Measurements from ENCODE around the gene SHISA8.
"Not testable (repeated sequence)": the region's sequence is repeated elsewhere in the genome, so short reads cannot be mapped to it uniquely, and the experiment has no call there.

The SHISA8 gene

GRCh38 chr22:41915035-41915785, at the start of gene SHISA8:
Gene SHISA8 (minus strand): TSS chr22:41915074. CDS start chr22:41914667, 407 bp downstream.
- no peaks in the 10 kb centered on the region for H3K36me3 ChIP-seq (ENCODE audit: control insufficient read depth, insufficient read depth, low read length)
- peaks cover 97% of the 10 kb centered on the region for H3K27me3 ChIP-seq (ENCODE audit: control insufficient read depth, insufficient read depth, low read length)

GRCh38 chr22:41964112-41964491, 49.2 kb upstream of the SHISA8 start:
- no peak overlapping the region for H3K4me3 ChIP-seq (ENCODE audit: low read depth, low read length)
- no peaks in the 10 kb centered on the region for H3K9me3 ChIP-seq (ENCODE audit: control insufficient read depth, insufficient read depth, low read length)
- no peak overlapping the region for H3K9ac ChIP-seq (ENCODE audit: low read depth, low read length)
- H3K27me3 ChIP-seq (ENCODE audit: control insufficient read depth, insufficient read depth, low read length), result no peaks in the 10 kb centered on the region
- peaks cover 9% of the 10 kb centered on the region for H3K4me1 ChIP-seq (ENCODE audit: control insufficient read depth, insufficient read depth, low read length)
- peak overlapping the region; percentile 67 for H3K27ac ChIP-seq (ENCODE audit: low read depth, low read length)
- H3K36me3 ChIP-seq (ENCODE audit: control insufficient read depth, insufficient read depth, low read length), result no peaks in the 10 kb centered on the region

More at GRCh38 chr22:41915035-41915785, at the start of gene SHISA8:
- Histone ChIP-seq H3K4me1 (ENCODE audit: control insufficient read depth, insufficient read depth, low read length) (no peaks in the 10 kb centered on the region), H3K9me3 (ENCODE audit: control insufficient read depth, insufficient read depth, low read length) (no peaks in the 10 kb centered on the region), H3K27ac (ENCODE audit: low read depth, low read length) (no peak within 1 kb of the TSS), H3K9ac (ENCODE audit: low read depth, low read length) (no peak within 1 kb of the TSS), H3K4me3 (ENCODE audit: low read depth, low read length) (peak within 1 kb of the TSS; percentile 59)

- Histone ChIP-seq H3K4me1 (ENCODE audit: control insufficient read depth, insufficient read depth, low read length) (peaks cover 9% of the 10 kb centered on the region), H3K27ac (ENCODE audit: low read depth, low read length) (peak overlapping the region; percentile 67), H3K9me3 (ENCODE audit: control insufficient read depth, insufficient read depth, low read length) (no peaks in the 10 kb centered on the region), H3K4me3 (ENCODE audit: low read depth, low read length) (no peak overlapping the region), H3K9ac (ENCODE audit: low read depth, low read length) (no peak overlapping the region), H3K36me3 (ENCODE audit: control insufficient read depth, insufficient read depth, low read length) (no peaks in the 10 kb centered on the region), H3K27me3 (ENCODE audit: control insufficient read depth, insufficient read depth, low read length) (no peaks in the 10 kb centered on the region)
These were observed 48.7 kb upstream of the SHISA8 start for GRCh38 chr22:41963453-41964111.

- Histone ChIP-seq H3K9ac (ENCODE audit: low read depth, low read length) (no peak overlapping the region), H3K36me3 (ENCODE audit: control insufficient read depth, insufficient read depth, low read length) (no peaks in the 10 kb centered on the region), H3K27me3 (ENCODE audit: control insufficient read depth, insufficient read depth, low read length) (peaks cover 4% of the 10 kb centered on the region; the same call in 1 of the 2 replicates), H3K4me3 (ENCODE audit: low read depth, low read length) (peak overlapping the region; percentile 37; the same call in 1 of the 2 replicates), H3K9me3 (ENCODE audit: control insufficient read depth, insufficient read depth, low read length) (no peaks in the 10 kb centered on the region), H3K4me1 (ENCODE audit: control insufficient read depth, insufficient read depth, low read length) (no peaks in the 10 kb centered on the region), H3K27ac (ENCODE audit: low read depth, low read length) (no peak overlapping the region)
These were observed 43.2 kb upstream of the SHISA8 start for GRCh38 chr22:41957941-41958556.

DNA sequence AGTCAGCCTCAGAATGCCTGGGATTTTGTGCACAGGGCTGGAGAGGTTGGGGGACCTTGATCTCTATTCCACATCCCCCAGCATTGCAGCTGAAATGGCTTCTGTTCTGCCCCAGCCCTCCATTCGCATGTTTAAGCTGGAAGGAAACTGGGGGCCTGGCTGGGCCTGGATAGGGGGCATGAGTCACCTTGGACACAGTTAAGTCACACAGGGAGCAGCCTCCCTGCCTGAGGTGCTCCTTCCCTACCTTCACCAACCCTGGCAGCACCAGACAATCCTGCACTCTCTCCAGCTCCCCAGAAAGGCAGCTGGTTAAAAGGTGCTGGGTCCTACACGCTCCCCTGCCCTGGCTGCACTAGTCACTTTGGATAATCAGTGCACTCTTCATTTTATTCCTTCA, 37.8 kb upstream of the SHISA8 start:
- Histone ChIP-seq H3K9me3 (ENCODE audit: control insufficient read depth, insufficient read depth, low read length) (no peaks in the 10 kb centered on the region), H3K9ac (ENCODE audit: low read depth, low read length) (no peak overlapping the region), H3K27me3 (ENCODE audit: control insufficient read depth, insufficient read depth, low read length) (no peaks in the 10 kb centered on the region; the same call in 1 of the 2 replicates), H3K36me3 (ENCODE audit: control insufficient read depth, insufficient read depth, low read length) (no peaks in the 10 kb centered on the region), H3K27ac (ENCODE audit: low read depth, low read length) (no peak overlapping the region), H3K4me3 (ENCODE audit: low read depth, low read length) (no peak overlapping the region), H3K4me1 (ENCODE audit: control insufficient read depth, insufficient read depth, low read length) (peaks cover 12% of the 10 kb centered on the region)

DNA sequence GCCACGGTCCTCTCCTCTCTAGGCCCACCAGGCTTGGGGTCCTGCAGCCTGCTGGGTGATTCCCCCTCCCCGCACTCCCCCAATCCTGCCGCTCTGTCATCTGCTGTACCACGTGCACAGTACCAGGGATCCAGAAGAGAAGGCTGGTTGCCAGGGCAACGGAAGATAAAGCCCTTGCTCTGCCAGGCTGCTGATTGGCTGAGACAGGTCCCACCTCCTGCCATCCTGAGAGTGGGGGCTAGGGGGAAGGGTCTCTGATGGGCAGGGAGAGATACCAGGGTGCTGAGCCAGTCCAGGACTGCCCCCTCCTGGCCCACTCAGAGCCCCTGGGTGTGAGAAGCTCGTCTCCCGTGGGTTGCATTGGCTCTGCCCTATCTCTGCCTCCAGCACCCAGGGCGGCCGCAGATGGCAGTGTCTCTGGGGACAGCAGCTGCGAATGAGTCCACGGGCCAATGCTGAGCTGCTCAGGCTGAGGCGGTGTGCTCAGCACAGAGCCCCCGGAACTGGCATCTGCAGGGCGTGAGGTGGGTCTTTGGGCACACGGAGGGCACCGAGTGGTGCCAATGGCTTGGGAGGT, 37.1 kb upstream of the SHISA8 start, which contains the start of gene SMIM45:
Gene SMIM45 (plus strand): TSS at position 253 of the 577 bp plus-strand sequence.
- no peak within 1 kb of the TSS for H3K27ac ChIP-seq (ENCODE audit: low read depth, low read length)
- H3K9me3 ChIP-seq (ENCODE audit: control insufficient read depth, insufficient read depth, low read length), result no peaks in the 10 kb centered on the region
- H3K4me3 ChIP-seq (ENCODE audit: low read depth, low read length), result no peak within 1 kb of the TSS
- H3K36me3 ChIP-seq (ENCODE audit: control insufficient read depth, insufficient read depth, low read length), result no peaks in the 10 kb centered on the region
- H3K4me1 ChIP-seq (ENCODE audit: control insufficient read depth, insufficient read depth, low read length), result peaks cover 12% of the 10 kb centered on the region
- no peaks in the 10 kb centered on the region; the same call in 1 of the 2 replicates for H3K27me3 ChIP-seq (ENCODE audit: control insufficient read depth, insufficient read depth, low read length)
- no peak within 1 kb of the TSS for H3K9ac ChIP-seq (ENCODE audit: low read depth, low read length)

DNA sequence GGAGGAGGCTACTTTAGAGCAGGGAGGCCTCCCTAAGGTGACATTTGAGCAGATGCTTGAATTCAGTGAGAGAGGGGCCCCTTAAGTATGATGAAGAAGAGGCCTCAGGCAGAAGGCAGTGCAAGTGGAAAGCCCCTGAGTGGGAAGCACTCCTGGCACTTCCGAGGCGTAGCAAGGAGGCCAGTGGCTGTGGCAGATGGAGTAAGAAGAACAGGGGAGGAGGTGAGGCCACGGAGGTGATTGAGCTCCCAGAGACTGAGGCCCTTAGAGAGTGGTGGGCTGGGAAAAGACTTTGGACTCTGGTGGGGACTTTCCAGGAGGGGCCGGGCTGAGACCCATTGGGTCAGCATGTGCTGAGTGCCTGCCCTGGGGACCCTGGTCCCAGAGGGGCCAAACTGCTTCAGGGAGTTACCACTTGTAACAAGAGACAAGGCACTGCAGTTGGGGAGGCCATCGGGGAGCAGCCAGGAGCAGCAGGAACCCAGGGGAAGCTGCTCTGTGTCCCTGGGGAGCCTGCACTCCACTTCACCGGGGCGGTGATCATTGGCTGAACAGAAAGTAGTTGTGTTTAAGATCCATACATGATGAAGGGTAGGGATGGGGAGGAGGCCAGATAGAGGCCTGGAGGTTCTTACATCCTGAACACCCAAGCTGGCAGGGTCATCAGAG, 34.6 kb upstream of the SHISA8 start:
- Histone ChIP-seq H3K4me1 (ENCODE audit: control insufficient read depth, insufficient read depth, low read length) (peaks cover 16% of the 10 kb centered on the region), H3K4me3 (ENCODE audit: low read depth, low read length) (no peak overlapping the region), H3K27ac (ENCODE audit: low read depth, low read length) (no peak overlapping the region), H3K27me3 (ENCODE audit: control insufficient read depth, insufficient read depth, low read length) (no peaks in the 10 kb centered on the region), H3K9ac (ENCODE audit: low read depth, low read length) (no peak overlapping the region), H3K36me3 (ENCODE audit: control insufficient read depth, insufficient read depth, low read length) (peaks cover 8% of the 10 kb centered on the region), H3K9me3 (ENCODE audit: control insufficient read depth, insufficient read depth, low read length) (no peaks in the 10 kb centered on the region)

- H3K4me1 ChIP-seq (ENCODE audit: control insufficient read depth, insufficient read depth, low read length), result peaks cover 16% of the 10 kb centered on the region
- H3K4me3 ChIP-seq (ENCODE audit: low read depth, low read length); H3K27ac ChIP-seq (ENCODE audit: low read depth, low read length); H3K9ac ChIP-seq (ENCODE audit: low read depth, low read length); H3K27me3 ChIP-seq (ENCODE audit: control insufficient read depth, insufficient read depth, low read length); H3K9me3 ChIP-seq (ENCODE audit: control insufficient read depth, insufficient read depth, low read length): not testable (repeated sequence)
- peaks cover 13% of the 10 kb centered on the region for H3K36me3 ChIP-seq (ENCODE audit: control insufficient read depth, insufficient read depth, low read length)
These were observed 34.0 kb upstream of the SHISA8 start for GRCh38 chr22:41948928-41949296.

- Histone ChIP-seq H3K36me3 (ENCODE audit: control insufficient read depth, insufficient read depth, low read length) (peaks cover 21% of the 10 kb centered on the region), H3K9ac (ENCODE audit: low read depth, low read length) (no peak overlapping the region; the same call in 1 of the 2 replicates), H3K27me3 (ENCODE audit: control insufficient read depth, insufficient read depth, low read length) (no peaks in the 10 kb centered on the region), H3K9me3 (ENCODE audit: control insufficient read depth, insufficient read depth, low read length) (no peaks in the 10 kb centered on the region), H3K4me1 (ENCODE audit: control insufficient read depth, insufficient read depth, low read length) (peaks cover 16% of the 10 kb centered on the region), H3K27ac (ENCODE audit: low read depth, low read length) (no peak overlapping the region), H3K4me3 (ENCODE audit: low read depth, low read length) (no peak overlapping the region)
These were observed 33.3 kb upstream of the SHISA8 start for GRCh38 chr22:41948142-41948541.

DNA sequence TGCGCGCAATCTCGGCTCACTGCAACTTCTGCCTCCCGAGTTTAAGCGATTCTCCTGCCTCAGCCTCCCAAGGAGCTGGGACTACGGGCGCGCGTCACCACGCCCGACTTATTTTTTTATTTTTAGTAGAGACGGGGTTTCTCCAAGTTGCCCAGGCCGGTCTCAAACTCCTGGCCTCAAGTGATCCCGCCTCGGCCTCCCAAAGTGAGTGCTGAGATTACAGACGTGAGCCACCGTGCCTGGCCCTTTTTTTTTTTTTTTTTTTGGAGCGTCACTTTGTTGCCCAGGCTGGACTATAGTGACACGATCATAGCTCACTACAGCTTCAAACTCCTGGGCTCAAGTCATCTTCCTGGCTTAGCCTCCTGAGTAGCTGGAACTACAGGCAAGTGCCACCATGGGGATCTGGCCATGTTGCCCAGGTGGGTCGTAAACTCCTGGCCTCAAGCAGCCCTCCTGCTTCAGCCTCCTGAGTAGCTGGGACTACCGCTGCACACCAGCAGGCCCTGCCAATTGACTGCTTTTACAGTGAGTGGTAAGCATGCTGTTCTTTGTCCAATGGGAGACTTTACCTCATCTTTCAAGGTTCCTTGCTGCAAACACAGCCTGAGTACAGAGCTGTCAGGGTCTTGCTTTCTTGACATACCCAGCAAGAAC, 32.7 kb upstream of the SHISA8 start:
- Histone ChIP-seq H3K4me1 (ENCODE audit: control insufficient read depth, insufficient read depth, low read length) (peaks cover 16% of the 10 kb centered on the region), H3K4me3 (ENCODE audit: low read depth, low read length) (peak overlapping the region; percentile 80), H3K27me3 (ENCODE audit: control insufficient read depth, insufficient read depth, low read length) (no peaks in the 10 kb centered on the region), H3K27ac (ENCODE audit: low read depth, low read length) (no peak overlapping the region), H3K36me3 (ENCODE audit: control insufficient read depth, insufficient read depth, low read length) (peaks cover 26% of the 10 kb centered on the region), H3K9ac (ENCODE audit: low read depth, low read length) (peak overlapping the region; percentile 85; the same call in 1 of the 2 replicates), H3K9me3 (ENCODE audit: control insufficient read depth, insufficient read depth, low read length) (no peaks in the 10 kb centered on the region)

All from HUES48 (cell line).